A549 treated with Hydrocortisone at 1 μM for 4 hours (cell line): ENCODE measurements around the gene GCA. TPM values are rescaled to one million over a fixed set of nuclear protein-coding genes. Genes with fewer than 3 reads are reported as not detected.

Experiments used
- total RNA-seq: library from RNA; stranded (reverse); fragments of 200-300 nt; extraction: Qiagen RNA extraction; gene quantifications from 5 replicates; pipeline ENCODE4 v1.2.3, GENCODE V29; 2022

The GCA gene, protein sequence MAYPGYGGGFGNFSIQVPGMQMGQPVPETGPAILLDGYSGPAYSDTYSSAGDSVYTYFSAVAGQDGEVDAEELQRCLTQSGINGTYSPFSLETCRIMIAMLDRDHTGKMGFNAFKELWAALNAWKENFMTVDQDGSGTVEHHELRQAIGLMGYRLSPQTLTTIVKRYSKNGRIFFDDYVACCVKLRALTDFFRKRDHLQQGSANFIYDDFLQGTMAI
- 5.0 to 7.8 TPM (median 6.9 TPM) in 5 replicates for total RNA-seq

GRCh38 chr2:162343824-162344616 lies at the start of gene GCA:
Gene GCA, plus strand, starts transcription at chr2:162344132. Its CDS starts 117 bp downstream, at chr2:162344249.

GRCh38 chr2:162318328-162319180 lies 25.4 kb upstream of the GCA start, which contains the start of gene IFIH1:
Gene IFIH1, minus strand, starts transcription at chr2:162318684. Its CDS starts 377 bp downstream, at chr2:162318307.

Other genes with a start within 250 kb of the GCA start
- gene GCG, start 191.9 kb upstream of the GCA start, total RNA-seq: not detected in 5 replicates
- gene FAP, start 100.7 kb upstream of the GCA start, total RNA-seq: 0.23 TPM in 1 of 5 replicates, not detected in the others
- 0.83 to 1.3 TPM (median 1.2 TPM) in 5 replicates for gene IFIH1, start 25.4 kb upstream of the GCA start, total RNA-seq